Progenitor cell of endocrine pancreas (in vitro differentiated cells): ENCODE data around the gene MAJIN. TPM values are rescaled to one million over a fixed set of nuclear protein-coding genes. Genes with fewer than 3 reads are reported as not detected.

Source experiments
- DNase-seq: peaks from one replicate; pipeline ENCODE4 v3.0.0; 2021; ENCODE audit warnings: low spot score; ENCODE audit not compliant: unreplicated experiment
- H3K27ac Mint-ChIP-seq: 2 replicates; pipeline ENCODE4 v1.8.0; 2021; ENCODE audit warnings: mild to moderate bottlenecking, moderate library complexity, mixed read lengths
- H3K27me3 Mint-ChIP-seq: 2 replicates; pipeline ENCODE4 v1.8.0; 2021; ENCODE audit warnings: mixed read lengths
- H3K36me3 Mint-ChIP-seq: 2 replicates; pipeline ENCODE4 v1.8.0; 2022; ENCODE audit warnings: mixed read lengths; ENCODE audit not compliant: insufficient read depth
- H3K4me1 Mint-ChIP-seq: 2 replicates; pipeline ENCODE4 v1.8.0; 2021; ENCODE audit warnings: low read depth, mixed read lengths
- H3K4me3 Mint-ChIP-seq: 2 replicates; pipeline ENCODE4 v1.8.0; 2021; ENCODE audit warnings: low read depth, mild to moderate bottlenecking, moderate library complexity, mixed read lengths
- H3K9me3 Mint-ChIP-seq: 2 replicates; pipeline ENCODE4 v1.8.0; 2021; ENCODE audit warnings: low read depth, mixed read lengths
- CTCF ChIP-seq: fragments of 200-600 bp; sonication (generic); IDR thresholded peaks from one replicate; pipeline ENCODE4 v1.5.0; 2021; ENCODE audit warnings: antibody characterized with exemption, mild to moderate bottlenecking; ENCODE audit not compliant: unreplicated experiment
- total RNA-seq: library from RNA; stranded (reverse); gene quantifications from 2 replicates; pipeline ENCODE4 v1.2.1, GENCODE V29; 2021

Gene MAJIN
- total RNA-seq, 1 donor from 2014 or later = not detected

GRCh38 chr11:64903291-64903833 is 68.5 kb downstream of the MAJIN start:
- TF ChIP-seq CTCF = no peak
- peaks cover 13% of the 10 kb centered on the region for H3K36me3 Mint-ChIP-seq
- no peak overlapping the region for H3K4me3 Mint-ChIP-seq
- H3K9me3 Mint-ChIP-seq = no peaks in the 10 kb centered on the region
- no peaks in the 10 kb centered on the region for H3K4me1 Mint-ChIP-seq
- H3K27me3 Mint-ChIP-seq = no peaks in the 10 kb centered on the region
- H3K27ac Mint-ChIP-seq = no peak overlapping the region
- DNase-seq = no peak

- Mint-ChIP-seq H3K27me3 (no peaks in the 10 kb centered on the region), H3K4me3 (no peak overlapping the region), H3K27ac (no peak overlapping the region), H3K36me3 (peaks cover 10% of the 10 kb centered on the region), H3K9me3 (no peaks in the 10 kb centered on the region), H3K4me1 (no peaks in the 10 kb centered on the region)
- DNase-seq = no peak
- no peak for TF ChIP-seq CTCF
These were observed 69.6 kb downstream of the MAJIN start for GRCh38 chr11:64902102-64902900.

GRCh38 chr11:64900774-64901173 is 71.1 kb downstream of the MAJIN start:
- Mint-ChIP-seq H3K4me1 (no peaks in the 10 kb centered on the region), H3K27ac (no peak overlapping the region), H3K27me3 (no peaks in the 10 kb centered on the region), H3K9me3 (no peaks in the 10 kb centered on the region), H3K36me3 (peaks cover 10% of the 10 kb centered on the region), H3K4me3 (no peak overlapping the region)
- DNase-seq = no peak
- no peak for TF ChIP-seq CTCF

- Mint-ChIP-seq H3K27me3 (no peaks in the 10 kb centered on the region), H3K9me3 (no peaks in the 10 kb centered on the region), H3K4me3 (no peak overlapping the region), H3K36me3 (peaks cover 9% of the 10 kb centered on the region), H3K27ac (no peak overlapping the region), H3K4me1 (no peaks in the 10 kb centered on the region)
- no peak for TF ChIP-seq CTCF
- no peak for DNase-seq
These were observed 71.6 kb downstream of the MAJIN start for GRCh38 chr11:64900263-64900678.

- H3K4me3 Mint-ChIP-seq = no peak overlapping the region
- H3K27me3 Mint-ChIP-seq = no peaks in the 10 kb centered on the region
- no peaks in the 10 kb centered on the region for H3K9me3 Mint-ChIP-seq
- no peak for TF ChIP-seq CTCF
- no peak for DNase-seq
- H3K36me3 Mint-ChIP-seq = peaks cover 8% of the 10 kb centered on the region
- peaks cover 6% of the 10 kb centered on the region for H3K4me1 Mint-ChIP-seq
- no peak overlapping the region for H3K27ac Mint-ChIP-seq
These were observed 73.4 kb downstream of the MAJIN start for GRCh38 chr11:64898541-64898940.
